Neural progenitor cell (in vitro differentiated cells): Measurements from ENCODE around the gene PHLDB2. TPM values are rescaled to one million over a fixed set of nuclear protein-coding genes. Genes with fewer than 3 reads are reported as not detected.

Experiments
- DNase-seq: peaks from one replicate; pipeline ENCODE4 v3.0.0-alpha.2; 2016; ENCODE audit warnings: low spot score
- H2AFZ ChIP-seq: fragments of 200-600 bp; sonication (generic); replicated peaks from 2 replicates; pipeline ENCODE4 v1.6.1; 2016; ENCODE audit warnings: antibody characterized with exemption
- H3F3A ChIP-seq: fragments of 200-600 bp; sonication (generic); 2 replicates; pipeline ENCODE4 v1.6.1; 2016; ENCODE audit warnings: antibody characterized with exemption, low read depth
- H3K27ac ChIP-seq: fragments of 200-600 bp; sonication (generic); 2 replicates; pipeline ENCODE4 v1.5.1; 2016; ENCODE audit warnings: mild to moderate bottlenecking
- H3K27me3 ChIP-seq: fragments of 200-600 bp; sonication (generic); 2 replicates; pipeline ENCODE4 v1.6.1; 2016; ENCODE audit warnings: mild to moderate bottlenecking, moderate library complexity
- H3K36me3 ChIP-seq: fragments of 200-600 bp; sonication (generic); 2 replicates; pipeline ENCODE4 v1.5.1; 2016
- H3K4me1 ChIP-seq: fragments of 200-600 bp; sonication (generic); 2 replicates; pipeline ENCODE4 v1.6.1; 2016; ENCODE audit warnings: mixed run types
- H3K4me2 ChIP-seq: fragments of 200-600 bp; sonication (generic); 2 replicates; pipeline ENCODE4 v1.6.1; 2016
- H3K4me3 ChIP-seq: fragments of 200-600 bp; sonication (generic); 2 replicates; pipeline ENCODE4 v1.5.1; 2016
- H3K79me2 ChIP-seq: fragments of 200-600 bp; sonication (generic); 2 replicates; pipeline ENCODE4 v1.6.1; 2016; ENCODE audit warnings: low read depth
- H3K9ac ChIP-seq: fragments of 200-600 bp; sonication (generic); 2 replicates; pipeline ENCODE4 v1.6.1; 2016
- H3K9me3 ChIP-seq: fragments of 200-600 bp; sonication (generic); 2 replicates; pipeline ENCODE4 v1.5.1; 2016; ENCODE audit warnings: low read depth
- H4K20me1 ChIP-seq: fragments of 200-600 bp; sonication (generic); 2 replicates; pipeline ENCODE4 v1.6.1; 2016; ENCODE audit warnings: low read depth
- H3K27ac Mint-ChIP-seq: 3 replicates; pipeline ENCODE4 v1.8.0; 2021; ENCODE audit warnings: mixed read lengths
- H3K27me3 Mint-ChIP-seq: 2 replicates; pipeline ENCODE4 v1.8.0; 2022; ENCODE audit warnings: low read depth, mild to moderate bottlenecking, inconsistent platforms, moderate library complexity, mixed read lengths; ENCODE audit not compliant: insufficient read depth
- H3K36me3 Mint-ChIP-seq: 3 replicates; pipeline ENCODE4 v1.8.0; 2021; ENCODE audit warnings: mixed read lengths
- H3K4me1 Mint-ChIP-seq: 3 replicates; pipeline ENCODE4 v1.8.0; 2021; ENCODE audit warnings: mixed read lengths
- H3K4me3 Mint-ChIP-seq: 3 replicates; pipeline ENCODE4 v1.8.0; 2021; ENCODE audit warnings: mild to moderate bottlenecking, moderate library complexity, mixed read lengths
- H3K9me3 Mint-ChIP-seq: 3 replicates; pipeline ENCODE4 v1.8.0; 2020; ENCODE audit warnings: mixed read lengths
- EZH2 ChIP-seq: fragments of 200-600 bp; sonication (generic); IDR thresholded peaks from 2 replicates; pipeline ENCODE4 v1.6.1; 2017; ENCODE audit warnings: antibody characterized with exemption, mild to moderate bottlenecking, moderate library complexity
- EZH2phosphoT487 ChIP-seq: fragments of 200-600 bp; sonication (generic); IDR thresholded peaks from 2 replicates; pipeline ENCODE4 v1.6.1; 2017; ENCODE audit warnings: antibody characterized with exemption
- total RNA-seq: library from RNA; depleted of rRNA; stranded (reverse); fragments of >200 nt; gene quantifications from 2 replicates; pipeline ENCODE4 v1.2.3, GENCODE V29; 2015; ENCODE audit warnings: low replicate concordance
- TF ChIP-seq, protein P1 (sequence below): fragments of 200-600 bp; sonication (generic); IDR thresholded peaks from 2 replicates; pipeline ENCODE4 v1.5.1; 2017; ENCODE audit warnings: antibody characterized with exemption, mild to moderate bottlenecking

Gene PHLDB2
- total RNA-seq, 1 donor from 2014 or later, result 15.9 TPM

DNA sequence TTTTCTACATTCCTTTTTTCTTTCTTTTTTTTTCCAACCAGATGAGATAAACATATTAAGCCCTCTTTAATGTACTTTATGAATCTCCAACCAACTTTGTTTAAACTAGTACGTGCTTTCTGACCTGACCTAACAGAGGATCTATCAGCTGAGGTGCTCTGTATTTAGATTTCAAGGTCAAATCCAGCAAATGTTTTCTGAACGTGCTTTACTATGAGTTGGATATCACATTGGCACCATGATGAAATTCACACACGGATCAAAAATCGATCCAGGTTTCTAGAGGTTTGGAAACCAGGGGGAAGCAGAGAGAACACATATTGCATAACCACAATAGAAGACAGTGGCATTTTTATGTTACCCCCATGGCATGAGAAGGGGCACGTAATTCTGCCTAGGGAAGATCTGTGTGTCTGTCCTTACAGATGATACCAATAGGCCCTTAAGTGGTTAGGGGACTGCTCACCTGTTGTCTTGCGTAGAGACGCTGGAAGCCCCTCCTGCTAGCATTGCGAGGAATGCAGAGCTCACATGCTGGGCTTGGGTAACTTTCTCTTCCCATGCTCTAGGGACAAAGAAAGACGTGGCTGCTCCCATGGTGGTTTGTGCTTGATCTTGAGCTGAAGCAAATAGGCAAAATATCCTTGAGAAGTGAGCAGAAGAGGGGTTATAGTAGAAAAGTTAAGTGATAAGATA lies 60.5 kb downstream of the PHLDB2 start:
- Histone ChIP-seq H3K27me3 (peaks cover 50% of the 10 kb centered on the region), H3K9me3 (no peaks in the 10 kb centered on the region), H4K20me1 (no peaks in the 10 kb centered on the region), H3K4me3 (no peak overlapping the region), H3F3A (peaks cover 11% of the 10 kb centered on the region), H3K4me1 (peaks cover 24% of the 10 kb centered on the region), H3K36me3 (no peaks in the 10 kb centered on the region), H3K4me2 (no peak overlapping the region), H3K79me2 (no peaks in the 10 kb centered on the region), H2AFZ (no peak overlapping the region), H3K27ac (no peak overlapping the region), H3K9ac (no peak overlapping the region)
- no peak for DNase-seq
- TF ChIP-seq EZH2, result no peak
- TF ChIP-seq, protein P1, sequence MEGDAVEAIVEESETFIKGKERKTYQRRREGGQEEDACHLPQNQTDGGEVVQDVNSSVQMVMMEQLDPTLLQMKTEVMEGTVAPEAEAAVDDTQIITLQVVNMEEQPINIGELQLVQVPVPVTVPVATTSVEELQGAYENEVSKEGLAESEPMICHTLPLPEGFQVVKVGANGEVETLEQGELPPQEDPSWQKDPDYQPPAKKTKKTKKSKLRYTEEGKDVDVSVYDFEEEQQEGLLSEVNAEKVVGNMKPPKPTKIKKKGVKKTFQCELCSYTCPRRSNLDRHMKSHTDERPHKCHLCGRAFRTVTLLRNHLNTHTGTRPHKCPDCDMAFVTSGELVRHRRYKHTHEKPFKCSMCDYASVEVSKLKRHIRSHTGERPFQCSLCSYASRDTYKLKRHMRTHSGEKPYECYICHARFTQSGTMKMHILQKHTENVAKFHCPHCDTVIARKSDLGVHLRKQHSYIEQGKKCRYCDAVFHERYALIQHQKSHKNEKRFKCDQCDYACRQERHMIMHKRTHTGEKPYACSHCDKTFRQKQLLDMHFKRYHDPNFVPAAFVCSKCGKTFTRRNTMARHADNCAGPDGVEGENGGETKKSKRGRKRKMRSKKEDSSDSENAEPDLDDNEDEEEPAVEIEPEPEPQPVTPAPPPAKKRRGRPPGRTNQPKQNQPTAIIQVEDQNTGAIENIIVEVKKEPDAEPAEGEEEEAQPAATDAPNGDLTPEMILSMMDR, result no peak
- no peak for TF ChIP-seq EZH2phosphoT487
- H3K4me1 Mint-ChIP-seq, result peaks cover 23% of the 10 kb centered on the region
- H3K9me3 Mint-ChIP-seq, result peaks cover 4% of the 10 kb centered on the region
- peaks cover 9% of the 10 kb centered on the region for H3K27me3 Mint-ChIP-seq
- no peak overlapping the region for H3K4me3 Mint-ChIP-seq
- H3K27ac Mint-ChIP-seq, result no peak overlapping the region
- H3K36me3 Mint-ChIP-seq, result peaks cover 59% of the 10 kb centered on the region

DNA sequence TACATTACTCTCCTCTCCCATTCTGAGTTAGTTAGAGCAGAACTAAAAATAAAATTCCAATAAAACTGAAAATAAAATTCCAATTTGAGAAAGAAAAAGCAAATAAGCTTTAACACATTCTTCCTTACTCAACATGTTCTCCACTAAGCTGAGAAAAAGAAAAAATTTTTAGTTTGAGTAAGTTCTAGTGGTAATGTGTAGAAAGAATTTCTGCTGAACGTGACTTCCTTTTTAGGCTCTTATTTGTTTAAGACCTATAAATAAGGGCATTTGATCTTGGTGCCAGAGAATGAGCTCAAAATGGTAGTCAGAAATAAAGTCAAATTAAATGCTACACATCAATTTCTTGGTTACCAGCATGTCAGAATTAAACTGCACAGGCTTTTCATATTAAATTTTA lies 62.1 kb downstream of the PHLDB2 start:
- no peaks in the 10 kb centered on the region for H3K36me3 ChIP-seq
- Mint-ChIP-seq H3K27ac (no peak overlapping the region), H3K4me3 (no peak overlapping the region), H3K36me3 (peaks cover 55% of the 10 kb centered on the region), H3K9me3 (peaks cover 4% of the 10 kb centered on the region), H3K4me1 (peaks cover 23% of the 10 kb centered on the region), H3K27me3 (peaks cover 11% of the 10 kb centered on the region)
- no peak overlapping the region for H2AFZ ChIP-seq
- TF ChIP-seq EZH2phosphoT487 (no peak), EZH2 (no peak)
- TF ChIP-seq, protein P1, result no peak
- no peak overlapping the region for H3K4me3 ChIP-seq
- no peak overlapping the region for H3K9ac ChIP-seq
- no peaks in the 10 kb centered on the region for H4K20me1 ChIP-seq
- H3K27me3 ChIP-seq, result peaks cover 50% of the 10 kb centered on the region
- H3K79me2 ChIP-seq, result no peaks in the 10 kb centered on the region
- peaks cover 21% of the 10 kb centered on the region for H3K4me1 ChIP-seq
- H3K9me3 ChIP-seq, result no peaks in the 10 kb centered on the region
- H3K27ac ChIP-seq, result no peak overlapping the region
- peaks cover 2% of the 10 kb centered on the region for H3F3A ChIP-seq
- no peak overlapping the region for H3K4me2 ChIP-seq
- no peak for DNase-seq

- peaks cover 19% of the 10 kb centered on the region for H3K4me1 Mint-ChIP-seq
- peaks cover 8% of the 10 kb centered on the region for H3K27me3 Mint-ChIP-seq
- H3K27ac Mint-ChIP-seq, result no peak overlapping the region
- no peak overlapping the region for H3K9ac ChIP-seq
- no peak overlapping the region for H3K4me2 ChIP-seq
- no peak for TF ChIP-seq EZH2
- TF ChIP-seq EZH2phosphoT487, result no peak
- TF ChIP-seq, protein P1, result no peak
- H3K9me3 ChIP-seq, result no peaks in the 10 kb centered on the region
- H3K36me3 ChIP-seq, result no peaks in the 10 kb centered on the region
- H3K4me3 Mint-ChIP-seq, result no peak overlapping the region
- no peaks in the 10 kb centered on the region for H3K79me2 ChIP-seq
- no peak overlapping the region for H3K4me3 ChIP-seq
- no peak for DNase-seq
- H3K27me3 ChIP-seq, result peaks cover 43% of the 10 kb centered on the region
- H3K4me1 ChIP-seq, result peaks cover 12% of the 10 kb centered on the region
- peaks cover 4% of the 10 kb centered on the region for H3K9me3 Mint-ChIP-seq
- H3K36me3 Mint-ChIP-seq, result peaks cover 53% of the 10 kb centered on the region
- no peak overlapping the region for H2AFZ ChIP-seq
- no peaks in the 10 kb centered on the region for H4K20me1 ChIP-seq
- no peak overlapping the region for H3K27ac ChIP-seq
- H3F3A ChIP-seq, result no peaks in the 10 kb centered on the region
Observed at GRCh38 chr3:111923095-111923771, 64.2 kb downstream of the PHLDB2 start.
